Measurements from ENCODE around the gene ABLIM2.

Gene ABLIM2

DNA sequence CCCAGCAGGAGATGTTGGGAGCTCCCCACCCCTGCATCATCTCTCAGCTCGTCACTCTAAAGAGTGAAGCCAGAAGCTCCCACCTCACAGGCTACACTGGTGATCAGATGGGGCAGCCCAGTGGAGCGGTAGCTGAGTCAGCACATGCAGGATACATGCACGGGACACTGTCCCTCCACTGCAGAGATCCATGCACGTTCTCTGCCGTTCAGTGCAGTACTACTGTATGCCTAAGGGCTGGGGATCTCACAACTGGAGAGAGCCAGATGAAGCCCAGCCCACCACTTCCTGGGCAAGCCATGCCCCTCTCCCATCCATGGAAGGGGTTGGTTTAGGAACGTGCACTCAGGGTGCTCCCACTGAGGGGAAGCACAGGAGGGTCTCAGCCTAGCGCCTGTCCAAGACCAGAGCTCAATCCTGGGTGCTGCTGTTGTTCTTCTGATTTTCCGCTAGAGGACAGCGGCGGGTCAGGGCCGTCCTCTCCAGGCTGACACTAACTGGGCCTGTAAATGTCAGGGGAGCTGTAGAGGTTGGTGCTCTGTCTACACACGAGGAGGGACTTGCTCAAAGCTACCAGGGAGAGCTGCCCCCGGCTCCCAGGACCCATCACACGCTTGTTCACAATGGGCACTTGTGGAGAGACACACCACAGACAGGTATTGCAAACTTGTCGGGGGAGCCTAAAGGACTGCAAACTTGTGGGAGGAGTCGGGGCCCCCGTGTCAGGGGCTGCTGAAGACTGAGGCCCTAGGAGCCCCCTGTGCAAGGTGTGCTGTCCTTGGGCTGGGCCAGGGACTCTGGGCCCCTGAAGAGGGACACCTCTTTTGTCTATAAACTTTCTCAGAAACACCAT, 18.2 kb upstream of the ABLIM2 start:
- TF ChIP-seq, protein P1, sequence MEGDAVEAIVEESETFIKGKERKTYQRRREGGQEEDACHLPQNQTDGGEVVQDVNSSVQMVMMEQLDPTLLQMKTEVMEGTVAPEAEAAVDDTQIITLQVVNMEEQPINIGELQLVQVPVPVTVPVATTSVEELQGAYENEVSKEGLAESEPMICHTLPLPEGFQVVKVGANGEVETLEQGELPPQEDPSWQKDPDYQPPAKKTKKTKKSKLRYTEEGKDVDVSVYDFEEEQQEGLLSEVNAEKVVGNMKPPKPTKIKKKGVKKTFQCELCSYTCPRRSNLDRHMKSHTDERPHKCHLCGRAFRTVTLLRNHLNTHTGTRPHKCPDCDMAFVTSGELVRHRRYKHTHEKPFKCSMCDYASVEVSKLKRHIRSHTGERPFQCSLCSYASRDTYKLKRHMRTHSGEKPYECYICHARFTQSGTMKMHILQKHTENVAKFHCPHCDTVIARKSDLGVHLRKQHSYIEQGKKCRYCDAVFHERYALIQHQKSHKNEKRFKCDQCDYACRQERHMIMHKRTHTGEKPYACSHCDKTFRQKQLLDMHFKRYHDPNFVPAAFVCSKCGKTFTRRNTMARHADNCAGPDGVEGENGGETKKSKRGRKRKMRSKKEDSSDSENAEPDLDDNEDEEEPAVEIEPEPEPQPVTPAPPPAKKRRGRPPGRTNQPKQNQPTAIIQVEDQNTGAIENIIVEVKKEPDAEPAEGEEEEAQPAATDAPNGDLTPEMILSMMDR (IDR thresholded peaks at IDR 0.05): peak; percentile 75

DNA sequence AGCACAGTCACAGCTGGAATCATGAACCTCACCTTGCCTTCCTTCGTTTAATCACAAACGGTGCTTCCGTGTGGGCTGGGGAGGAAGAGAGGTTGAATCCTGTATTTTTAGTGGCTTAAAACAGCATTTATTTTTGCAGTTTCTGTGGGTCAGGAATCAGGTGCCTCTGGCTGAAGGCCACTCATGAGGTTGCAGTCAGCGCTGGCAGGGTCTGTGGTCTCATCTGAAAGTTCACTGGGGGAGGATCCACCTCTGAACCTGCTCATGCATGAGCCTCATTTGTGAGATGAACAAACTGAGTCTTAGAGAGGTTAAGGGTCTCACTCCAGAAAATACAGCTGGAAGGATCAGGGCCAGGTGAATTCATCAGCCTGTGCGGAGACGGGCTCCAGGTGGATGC, 17.1 kb upstream of the ABLIM2 start:
- TF ChIP-seq, protein P1 (IDR thresholded peaks at IDR 0.05): no peak

DNA sequence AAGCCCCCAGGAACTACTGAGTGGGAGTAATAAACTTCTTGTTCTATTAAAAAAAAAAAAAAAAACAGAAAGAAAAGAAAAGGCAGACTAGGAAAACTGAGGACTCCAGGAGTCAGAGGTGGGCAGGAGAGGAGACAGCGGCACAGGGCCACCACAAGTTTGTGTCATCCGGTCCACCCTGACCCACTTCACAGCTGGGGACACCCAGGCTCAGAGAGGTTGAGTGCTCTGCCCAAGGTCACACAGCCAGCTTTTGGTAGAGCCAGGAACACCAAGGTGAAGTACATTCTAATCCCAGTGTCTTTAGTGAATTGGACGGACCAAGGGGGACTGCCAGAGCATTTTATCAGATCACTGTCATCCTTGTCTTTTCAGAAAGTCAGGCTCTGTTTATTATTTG, 16.4 kb upstream of the ABLIM2 start:
- TF ChIP-seq, protein P1 (IDR thresholded peaks at IDR 0.05): no peak

DNA sequence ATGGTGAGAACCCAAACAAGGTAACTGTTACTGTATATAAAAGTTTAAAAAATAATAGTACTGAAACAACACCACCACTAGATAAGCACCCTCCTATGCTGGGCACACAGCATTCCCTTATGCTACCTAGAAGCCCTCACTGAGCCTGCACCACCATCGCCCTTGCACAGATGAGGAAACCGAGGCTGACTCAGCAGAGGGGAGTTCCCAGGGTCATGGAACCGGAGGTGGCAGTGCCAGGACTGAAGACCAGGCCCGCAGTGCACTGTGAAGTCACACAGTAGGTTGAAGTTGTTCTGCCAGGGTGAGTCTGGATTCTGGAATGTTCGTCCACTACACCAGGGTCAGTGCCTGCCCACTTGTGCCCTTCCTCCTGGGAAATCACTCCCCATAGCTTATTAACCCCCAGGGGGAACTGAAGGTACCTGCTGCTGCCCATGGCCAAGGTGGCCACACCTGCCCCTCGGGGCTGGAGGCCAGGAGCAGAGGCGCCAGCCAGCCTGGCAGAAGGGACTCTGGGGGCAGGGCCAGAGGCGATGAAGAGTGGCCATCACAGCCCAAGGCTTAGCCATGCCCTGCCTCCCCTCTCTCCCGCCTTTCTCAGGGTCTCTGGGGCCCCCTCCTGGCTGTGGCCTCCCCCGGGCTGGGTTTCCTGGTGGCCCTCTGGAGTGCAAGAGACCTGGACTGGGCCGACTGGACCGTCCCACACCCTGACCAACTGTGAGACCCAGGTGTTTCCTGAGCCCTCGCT, 15.1 kb upstream of the ABLIM2 start:
- TF ChIP-seq, protein P1 (IDR thresholded peaks at IDR 0.05): no peak

DNA sequence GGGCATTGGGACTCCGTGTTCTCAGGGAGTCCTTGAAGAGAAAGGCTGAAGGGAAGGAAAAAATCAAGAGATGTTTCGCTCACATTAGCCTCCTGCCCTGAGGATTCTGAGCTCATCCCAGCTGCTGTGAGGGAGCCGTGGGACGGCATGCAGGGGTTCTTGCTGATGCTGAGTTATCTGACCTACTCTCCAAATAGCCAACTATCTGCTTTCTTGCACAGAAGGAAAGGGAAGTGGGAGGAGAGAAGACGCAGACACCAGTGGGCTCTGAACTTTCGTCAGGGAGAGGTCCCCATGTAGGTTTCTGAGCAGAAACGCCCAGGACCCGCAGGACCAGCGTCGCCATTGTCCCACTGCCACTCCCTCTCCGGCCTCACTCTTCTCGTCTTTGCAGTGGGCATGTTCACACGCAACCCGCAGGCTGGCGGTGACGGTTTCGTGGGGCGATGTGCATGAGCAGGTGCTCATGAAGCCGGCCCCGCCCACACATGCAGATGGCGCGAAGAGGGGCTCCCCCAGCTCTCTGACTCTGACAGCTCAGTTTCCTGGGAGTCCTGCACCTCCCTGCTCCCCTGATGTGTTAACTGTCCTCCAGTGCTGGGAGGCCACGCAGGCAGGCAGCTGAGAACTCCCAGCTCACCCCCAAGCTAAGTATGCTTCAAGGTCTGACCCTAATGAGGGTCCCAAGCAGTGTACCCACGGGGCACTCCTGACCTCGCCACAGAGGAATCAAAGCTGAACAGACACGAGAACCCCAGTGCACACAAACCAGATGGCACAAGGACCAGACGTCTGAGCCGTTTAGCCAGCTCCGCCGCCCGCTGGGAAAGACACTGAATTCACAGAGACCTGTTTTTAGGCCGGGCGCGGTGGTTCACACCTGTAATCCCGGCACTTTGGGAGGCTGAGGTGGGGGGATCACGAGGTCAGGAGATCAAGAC, 13.6 kb upstream of the ABLIM2 start:
- TF ChIP-seq, protein P1 (IDR thresholded peaks at IDR 0.05): no peak

DNA sequence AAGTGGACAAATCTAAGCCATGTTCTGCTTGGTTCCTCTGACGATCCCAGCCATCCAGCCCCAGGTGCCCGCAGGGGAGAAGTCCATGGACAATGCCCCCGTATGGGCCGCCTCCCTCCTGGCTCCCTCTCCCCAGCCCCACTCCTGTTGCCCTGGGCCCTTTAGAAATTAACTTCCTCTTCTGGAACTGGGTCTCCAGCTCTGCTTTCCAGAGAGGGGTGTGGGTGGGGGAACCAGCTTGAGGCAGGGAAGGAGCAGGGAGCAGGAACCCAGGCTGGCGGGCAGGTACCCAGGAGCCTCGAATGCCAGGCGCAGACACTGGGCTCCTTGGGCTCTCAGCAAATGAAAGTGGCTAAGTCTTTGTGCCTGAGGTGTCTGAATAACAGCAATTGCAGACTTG, 12.7 kb upstream of the ABLIM2 start:
- TF ChIP-seq, protein P1 (IDR thresholded peaks at IDR 0.05): no peak

DNA sequence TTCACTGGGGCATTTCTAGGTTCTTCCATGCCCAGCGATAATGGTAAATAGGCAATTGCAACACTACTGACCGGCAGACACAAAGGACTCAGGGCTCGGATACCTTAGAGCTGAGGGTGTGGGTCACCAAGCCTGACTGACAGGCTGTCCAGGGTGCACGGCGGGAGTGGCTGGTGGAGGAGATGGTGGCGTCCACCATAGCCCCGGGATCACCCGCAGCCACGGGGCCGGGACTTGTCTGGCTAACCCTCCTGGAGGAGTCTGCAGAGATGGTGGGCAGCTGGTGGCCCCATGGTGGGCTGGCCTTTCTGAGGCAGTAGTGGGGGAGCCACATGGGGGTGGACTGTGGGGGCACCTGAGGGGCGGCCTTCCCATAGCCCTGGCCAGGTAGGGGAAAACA, 11.7 kb upstream of the ABLIM2 start:
- TF ChIP-seq, protein P1 (IDR thresholded peaks at IDR 0.05): no peak
